SK-N-SH (cell line): ENCODE measurements around the gene CNKSR2. TPM values are rescaled to one million over a fixed set of nuclear protein-coding genes. Genes with fewer than 3 reads are reported as not detected.

Experiments used
- CTCF ChIA-PET: fragments of 300-600, 350-600 bp; formaldehyde crosslinking; extraction: SDS; loops from one replicate; lab custom pipeline; 2021; lab: Yijun Ruan, JAX
- POLR2A ChIA-PET: fragments of 350-600 bp; sonication (Branson Sonifier 250); formaldehyde crosslinking; extraction: SDS; loops from one replicate; lab custom pipeline; 2020; ENCODE audit warnings: antibody characterized with exemption, inconsistent platforms; lab: Yijun Ruan, JAX
- DNase-seq: peaks from one replicate; pipeline ENCODE4 v3.0.0; 2012
- H2AFZ ChIP-seq: fragments of 200-600 bp; sonication (generic); 2 replicates; pipeline ENCODE4 v1.8.1; 2016; ENCODE audit warnings: antibody characterized with exemption, mild to moderate bottlenecking, low read depth
- H3F3A ChIP-seq: fragments of 200-600 bp; sonication (generic); replicated peaks from 2 replicates; pipeline ENCODE3; 2016; ENCODE audit warnings: antibody characterized with exemption, mild to moderate bottlenecking; ENCODE audit not compliant: insufficient read depth
- H3K27ac ChIP-seq, 2 experiments: fragments of 200-500 bp in 1 of 2; fragments of 200-600 bp in 1 of 2; sonication (Bioruptor generic) in 1 of 2; sonication (generic), shearing (Covaris generic) in 1 of 2; 2 replicates each; pipeline versions ENCODE4 v1.5.1 to v1.6.1; 2014 to 2016; ENCODE audit warnings: low read depth in 2 of 2, inconsistent platforms in 1 of 2, low read length in 1 of 2, mild to moderate bottlenecking in 1 of 2, mixed read lengths in 1 of 2
- H3K27me3 ChIP-seq: fragments of 200-600 bp; sonication (generic), shearing (Covaris generic); 2 replicates; pipeline ENCODE4 v1.6.1; 2016; ENCODE audit warnings: mixed run types; ENCODE audit not compliant: insufficient read depth
- H3K36me3 ChIP-seq, 2 experiments: fragments of 200-500 bp in 1 of 2; fragments of 200-600 bp in 1 of 2; sonication (Bioruptor generic) in 1 of 2; sonication (generic) in 1 of 2; replicated peaks in 1 of 2; 2 replicates each; pipeline versions ENCODE3 to v1.5.1; 2014 to 2016; ENCODE audit warnings: low read length in 1 of 2, mild to moderate bottlenecking in 1 of 2; ENCODE audit not compliant: insufficient read depth in 2 of 2, control insufficient read depth in 1 of 2
- H3K4me1 ChIP-seq, 2 experiments: fragments of 200-500 bp in 1 of 2; fragments of 200-600 bp in 1 of 2; sonication (Bioruptor generic) in 1 of 2; sonication (generic), shearing (Covaris generic) in 1 of 2; 2 replicates each; pipeline versions ENCODE4 v1.5.1 to v1.6.1; 2014 to 2016; ENCODE audit warnings: low read depth in 1 of 2, low read length in 1 of 2, mixed run types in 1 of 2; ENCODE audit not compliant: insufficient read depth in 2 of 2, control insufficient read depth in 1 of 2
- H3K4me2 ChIP-seq: fragments of 200-600 bp; sonication (generic), shearing (Covaris generic); 2 replicates; pipeline ENCODE4 v1.6.1; 2017; ENCODE audit warnings: mixed run types
- H3K4me3 ChIP-seq, 2 experiments: fragments of 200-500 bp in 1 of 2; fragments of 200-600 bp in 1 of 2; sonication (Bioruptor generic) in 1 of 2; sonication (generic), shearing (Covaris generic) in 1 of 2; 2 replicates each; pipeline versions ENCODE4 v1.5.1 to v1.8.1; 2014 to 2016; ENCODE audit warnings: low read depth in 2 of 2, inconsistent platforms in 1 of 2, low read length in 1 of 2, mild to moderate bottlenecking in 1 of 2, mixed read lengths in 1 of 2, moderate library complexity in 1 of 2
- H3K79me2 ChIP-seq: fragments of 200-600 bp; sonication (generic); 2 replicates; pipeline ENCODE4 v1.8.1; 2017; ENCODE audit warnings: mild to moderate bottlenecking; ENCODE audit not compliant: insufficient read depth
- H3K9ac ChIP-seq: fragments of 200-600 bp; sonication (generic); 2 replicates; pipeline ENCODE4 v1.6.1; 2017; ENCODE audit warnings: mixed run types
- H3K9me2 ChIP-seq: fragments of 200-600 bp; sonication (generic); 2 replicates; pipeline ENCODE4 v1.6.1; 2017; ENCODE audit warnings: mixed run types
- H3K9me3 ChIP-seq: fragments of 200-600 bp; sonication (generic); 2 replicates; pipeline ENCODE4 v1.6.1; 2017; ENCODE audit warnings: mixed run types, mild to moderate bottlenecking, moderate library complexity
- H4K20me1 ChIP-seq: fragments of 200-600 bp; sonication (generic); 2 replicates; pipeline ENCODE4 v1.6.1; 2017; ENCODE audit warnings: mild to moderate bottlenecking, mixed run types; ENCODE audit not compliant: insufficient read depth
- CTCF ChIP-seq: fragments of 200-600 bp; sonication (generic); IDR thresholded peaks from 2 replicates; pipeline ENCODE4 v1.6.1; 2017; ENCODE audit warnings: antibody characterized with exemption, mild to moderate bottlenecking, moderate library complexity
- ELF1 ChIP-seq: IDR thresholded peaks from 2 replicates; pipeline ENCODE4 v1.4.0; 2012
- EP300 ChIP-seq, 2 experiments: IDR thresholded peaks; 2 replicates each; pipeline versions ENCODE4 v1.4.0 to v1.6.1; 2012; ENCODE audit warnings: borderline replicate concordance in 1 of 2, low read depth in 1 of 2, low read length in 1 of 2
- FOXM1 ChIP-seq: IDR thresholded peaks from 2 replicates; pipeline ENCODE4 v1.4.0; 2012; ENCODE audit warnings: low read depth, mild to moderate bottlenecking
- GATA2 ChIP-seq: sonication (generic); formaldehyde crosslinking; IDR thresholded peaks from 2 replicates; pipeline ENCODE4 v1.5.0; 2020; ENCODE audit warnings: mild to moderate bottlenecking, missing genetic modification reagents
- IRF3 ChIP-seq: fragments of 150-350 bp; IDR thresholded peaks from 2 replicates; pipeline ENCODE4 v1.6.1; 2016; ENCODE audit warnings: mild to moderate bottlenecking, low read depth, low read length
- MEF2A ChIP-seq: IDR thresholded peaks from 2 replicates; pipeline ENCODE4 v1.4.0; 2012; ENCODE audit warnings: low read depth, borderline replicate concordance
- MXI1 ChIP-seq: IDR thresholded peaks from 2 replicates; pipeline ENCODE4 v1.6.1; 2012; ENCODE audit warnings: mild to moderate bottlenecking, low read depth, low read length, improper control_type of control experiment
- RAD21 ChIP-seq: IDR thresholded peaks from 2 replicates; pipeline ENCODE4 v1.6.1; 2012; ENCODE audit warnings: mild to moderate bottlenecking, low read length
- RCOR1 ChIP-seq: fragments of 150-350 bp; IDR thresholded peaks from 2 replicates; pipeline ENCODE4 v1.6.1; 2017; ENCODE audit warnings: antibody characterized with exemption, low read length
- REST ChIP-seq: IDR thresholded peaks from 2 replicates; pipeline ENCODE4 v1.6.1; 2012; ENCODE audit warnings: mild to moderate bottlenecking, low read depth, low read length, moderate library complexity
- RFX5 ChIP-seq: IDR thresholded peaks from 2 replicates; pipeline ENCODE4 v1.6.1; 2012; ENCODE audit warnings: mild to moderate bottlenecking, improper control_type of control experiment, low read length
- RXRA ChIP-seq: IDR thresholded peaks from 2 replicates; pipeline ENCODE4 v1.4.0; 2012; ENCODE audit warnings: low read depth, mild to moderate bottlenecking, borderline replicate concordance
- SIN3A ChIP-seq: IDR thresholded peaks from 2 replicates; pipeline ENCODE4 v1.6.1; 2012; ENCODE audit warnings: low read depth, mild to moderate bottlenecking, low read length, moderate library complexity, borderline replicate concordance
- TEAD4 ChIP-seq: IDR thresholded peaks from 2 replicates; pipeline ENCODE4 v1.4.0; 2012; ENCODE audit warnings: mild to moderate bottlenecking, borderline replicate concordance; ENCODE audit not compliant: insufficient read depth
- WGBS: methylation state at CpG from one replicate; pipeline ENCODE4 v1.1.6; 2017; ENCODE audit warnings: low lambda C conversion rate; 5-methylcytosine and 5-hydroxymethylcytosine counted together
- polyA plus RNA-seq, 3 experiments: library from polyadenylated mRNA; depleted of rRNA; stranded (reverse); fragments of >200 nt; gene quantifications; 2 replicates each; pipeline ENCODE4 v1.2.3, GENCODE V29; 2012
- TF ChIP-seq, protein P1 (sequence below): IDR thresholded peaks from 2 replicates; pipeline ENCODE4; 2012
- TF ChIP-seq, protein P2 (sequence below): fragments of 150-350 bp; IDR thresholded peaks from 2 replicates; pipeline ENCODE4 v1.6.1; 2017; ENCODE audit warnings: antibody characterized with exemption, low read length, low read depth, borderline replicate concordance

CNKSR2 gene
- polyA plus RNA-seq, 1 of the 3 experiments (the other 2 are of a cell fraction): 0.03 TPM

GRCh38 chrX:21656587-21657317, 282.5 kb downstream of the CNKSR2 start:
- Histone ChIP-seq H3K27ac (no peak overlapping the region), H3K27me3 (no peaks in the 10 kb centered on the region), H3K36me3 (no peaks in the 10 kb centered on the region), H3K9me3 (no peaks in the 10 kb centered on the region), H3F3A (no peaks in the 10 kb centered on the region), H2AFZ (no peak overlapping the region), H3K9ac (no peak overlapping the region), H4K20me1 (no peaks in the 10 kb centered on the region), H3K79me2 (no peaks in the 10 kb centered on the region), H3K4me1 (no peaks in the 10 kb centered on the region), H3K9me2 (no peaks in the 10 kb centered on the region), H3K4me3 (no peak overlapping the region), H3K4me2 (no peak overlapping the region)
- CTCF ChIA-PET: no interaction called here
- no peak for TF ChIP-seq REST
- TF ChIP-seq GATA2: no peak
- TF ChIP-seq RCOR1: no peak
- TF ChIP-seq MEF2A: no peak
- no peak for DNase-seq
- WGBS: 76% methylated on average over 30 of the region's 61 CpGs
- POLR2A ChIA-PET: no interaction called here

GRCh38 chrX:21657318-21658151, 283.3 kb downstream of the CNKSR2 start:
- WGBS: 71% methylated on average over 34 of the region's 57 CpGs
- TF ChIP-seq, protein P1, sequence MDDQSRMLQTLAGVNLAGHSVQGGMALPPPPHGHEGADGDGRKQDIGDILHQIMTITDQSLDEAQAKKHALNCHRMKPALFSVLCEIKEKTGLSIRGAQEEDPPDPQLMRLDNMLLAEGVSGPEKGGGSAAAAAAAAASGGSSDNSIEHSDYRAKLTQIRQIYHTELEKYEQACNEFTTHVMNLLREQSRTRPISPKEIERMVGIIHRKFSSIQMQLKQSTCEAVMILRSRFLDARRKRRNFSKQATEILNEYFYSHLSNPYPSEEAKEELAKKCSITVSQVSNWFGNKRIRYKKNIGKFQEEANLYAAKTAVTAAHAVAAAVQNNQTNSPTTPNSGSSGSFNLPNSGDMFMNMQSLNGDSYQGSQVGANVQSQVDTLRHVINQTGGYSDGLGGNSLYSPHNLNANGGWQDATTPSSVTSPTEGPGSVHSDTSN: no peak
- no peak for TF ChIP-seq RXRA
- TF ChIP-seq ELF1: no peak
- no peak for TF ChIP-seq RFX5
- no peak for TF ChIP-seq FOXM1
- no peak for TF ChIP-seq SIN3A
- no peak for TF ChIP-seq TEAD4
- no peak for TF ChIP-seq RAD21
- TF ChIP-seq, protein P2, sequence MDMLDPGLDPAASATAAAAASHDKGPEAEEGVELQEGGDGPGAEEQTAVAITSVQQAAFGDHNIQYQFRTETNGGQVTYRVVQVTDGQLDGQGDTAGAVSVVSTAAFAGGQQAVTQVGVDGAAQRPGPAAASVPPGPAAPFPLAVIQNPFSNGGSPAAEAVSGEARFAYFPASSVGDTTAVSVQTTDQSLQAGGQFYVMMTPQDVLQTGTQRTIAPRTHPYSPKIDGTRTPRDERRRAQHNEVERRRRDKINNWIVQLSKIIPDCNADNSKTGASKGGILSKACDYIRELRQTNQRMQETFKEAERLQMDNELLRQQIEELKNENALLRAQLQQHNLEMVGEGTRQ: no peak
- no peak for TF ChIP-seq MXI1
- no peak for TF ChIP-seq CTCF
- TF ChIP-seq IRF3: no peak
- no peak for TF ChIP-seq EP300 (IDR thresholded peaks at IDR 0.05; ENCODE audit: borderline replicate concordance in 1 of 2, low read depth in 1 of 2, low read length in 1 of 2)

More at GRCh38 chrX:21657318-21658151, 283.3 kb downstream of the CNKSR2 start:
- Histone ChIP-seq H3K9ac (no peak overlapping the region), H3K36me3 (no peaks in the 10 kb centered on the region), H3K4me2 (no peak overlapping the region), H3K4me1 (no peaks in the 10 kb centered on the region), H2AFZ (no peak overlapping the region), H3F3A (no peaks in the 10 kb centered on the region), H3K27me3 (no peaks in the 10 kb centered on the region), H4K20me1 (no peaks in the 10 kb centered on the region), H3K9me2 (no peaks in the 10 kb centered on the region), H3K4me3 (no peak overlapping the region), H3K27ac (no peak overlapping the region), H3K9me3 (no peaks in the 10 kb centered on the region), H3K79me2 (no peaks in the 10 kb centered on the region)
- POLR2A ChIA-PET: no interaction called here
- CTCF ChIA-PET: no interaction called here
- DNase-seq: no peak
